Middle frontal gyrus (tissue), 1 donor: ENCODE measurements around the gene ZNF423.

Experiments
- DNase-seq: peaks from one replicate; pipeline ENCODE4 v3.0.0-alpha.2; 2015; ENCODE audit warnings: low spot score; ENCODE audit errors: extremely low spot score

Gene ZNF423

DNA sequence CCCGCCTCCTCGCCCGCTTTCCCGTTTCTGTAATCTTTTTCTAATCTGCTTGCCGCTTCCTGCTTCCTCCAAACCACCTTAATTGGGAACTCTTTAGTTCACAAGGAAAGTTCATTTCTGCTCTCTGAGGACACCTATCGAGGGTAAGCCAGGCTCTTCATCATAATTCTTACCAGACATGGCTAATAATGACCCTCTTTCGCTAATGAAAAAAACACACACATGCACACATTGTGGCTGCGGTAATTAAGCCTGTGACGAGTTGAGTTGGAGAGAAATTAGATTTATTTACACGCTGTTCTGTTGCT lies 100.6 kb downstream of the ZNF423 start:
- DNase-seq, result no peak

DNA sequence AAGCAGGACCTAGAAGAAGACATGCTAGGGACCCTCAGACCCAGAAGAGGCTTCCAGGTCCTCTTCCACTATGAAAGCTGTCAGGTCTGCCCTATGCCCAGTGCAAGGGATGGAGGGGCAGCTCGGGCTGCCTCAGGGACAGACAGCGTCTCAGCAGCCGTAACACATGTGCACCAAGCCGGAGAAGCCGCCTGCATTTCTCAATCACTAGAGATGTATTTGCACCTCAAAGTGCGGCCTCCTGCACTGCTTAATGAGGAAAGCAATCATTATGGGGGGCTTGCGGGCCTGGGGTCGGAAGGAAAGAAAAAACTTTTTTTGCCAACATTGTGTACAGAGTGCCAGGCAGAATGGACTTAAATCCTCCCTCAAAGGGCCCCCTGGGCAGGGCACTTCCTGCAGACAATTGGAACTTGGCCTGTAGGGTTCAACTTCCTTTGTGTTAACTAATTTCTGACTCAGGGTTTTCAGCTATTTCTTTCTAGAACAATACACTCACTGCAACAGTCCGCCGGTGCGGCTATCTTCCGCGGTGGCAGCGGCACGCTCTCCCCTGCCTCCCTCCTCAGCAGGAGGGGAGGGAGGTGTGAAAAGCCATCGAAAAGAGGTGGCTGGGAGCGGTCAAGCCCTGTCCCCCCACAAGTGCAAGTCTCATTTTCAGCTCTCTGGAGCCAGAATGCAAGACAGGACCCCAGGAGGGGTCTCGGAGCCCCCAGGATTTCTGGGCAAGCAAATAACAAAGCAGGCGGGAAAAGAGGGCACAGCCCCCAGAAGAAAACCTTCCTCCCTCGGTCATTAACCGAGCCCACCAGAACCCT lies 101.2 kb downstream of the ZNF423 start:
- no peak for DNase-seq

DNA sequence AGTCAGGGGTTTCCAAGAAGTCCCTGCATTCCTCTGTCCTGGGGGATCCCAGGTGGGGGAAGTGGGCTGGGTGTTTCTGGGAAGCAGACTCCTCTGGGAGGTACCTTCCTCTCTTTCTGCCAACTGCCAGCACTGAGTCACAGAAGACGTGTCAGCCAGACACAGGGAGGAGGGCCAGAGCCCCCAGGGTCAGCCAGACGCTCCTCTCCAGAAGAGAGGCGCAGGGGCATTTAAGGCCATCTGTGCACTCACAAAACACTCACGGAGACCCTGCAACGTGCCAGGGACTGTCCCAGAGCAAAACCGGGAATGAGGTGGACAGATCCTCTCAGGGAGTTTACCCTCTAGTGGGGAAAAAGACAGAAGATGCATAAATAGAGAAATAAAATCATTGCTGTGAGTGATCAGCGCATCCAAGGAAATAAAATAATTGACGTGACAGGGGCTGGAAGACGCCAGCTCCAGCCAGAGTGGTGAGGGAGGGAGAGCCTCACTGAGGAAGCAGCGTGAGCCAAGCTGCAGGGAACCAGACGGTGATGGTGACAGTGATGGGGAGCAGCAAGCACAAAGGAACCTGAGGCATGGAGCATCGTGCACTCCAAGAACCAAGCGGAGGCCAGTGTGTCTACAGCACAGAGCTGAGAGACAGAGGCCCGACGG lies 105.4 kb downstream of the ZNF423 start:
- DNase-seq, result no peak

DNA sequence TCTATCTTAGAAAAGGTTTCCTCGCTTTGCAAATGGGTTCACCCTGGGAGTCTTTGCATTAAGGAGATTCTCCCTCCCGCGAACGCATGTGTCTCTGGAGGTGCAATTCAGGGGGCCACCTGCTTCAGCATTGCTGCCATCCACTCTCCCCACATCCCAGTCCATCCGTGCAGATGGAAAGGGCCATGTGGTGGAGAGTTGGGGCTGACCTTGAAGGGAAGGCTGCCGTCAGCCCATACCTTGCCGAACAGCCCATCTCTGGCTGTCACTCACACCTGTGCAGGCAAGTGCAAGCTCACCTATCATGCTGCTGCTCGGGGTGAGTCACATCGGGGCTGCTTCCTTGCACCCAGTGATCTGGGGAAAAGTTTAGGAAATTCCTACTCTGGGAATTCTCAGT lies 106.1 kb downstream of the ZNF423 start:
- no peak for DNase-seq

DNA sequence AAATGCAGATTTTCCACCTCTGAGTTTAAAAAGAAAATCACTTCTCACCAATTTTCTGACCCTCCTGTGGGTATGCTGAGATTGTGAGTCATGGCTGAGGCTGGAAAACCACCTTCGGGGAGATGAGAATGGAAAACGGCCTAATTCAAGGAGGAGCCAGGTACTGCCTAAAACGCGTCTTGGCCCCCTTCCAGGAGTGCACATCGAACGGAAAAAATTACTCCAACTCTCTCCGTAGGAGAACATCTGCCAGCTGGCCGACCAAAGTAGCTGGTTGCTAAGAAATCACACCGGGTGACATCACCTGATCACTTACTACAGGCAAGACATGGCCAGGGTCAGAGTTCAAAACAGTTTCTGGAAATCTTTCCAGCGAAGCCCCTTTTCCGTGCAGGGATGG lies 107.6 kb downstream of the ZNF423 start:
- DNase-seq, result no peak

DNA sequence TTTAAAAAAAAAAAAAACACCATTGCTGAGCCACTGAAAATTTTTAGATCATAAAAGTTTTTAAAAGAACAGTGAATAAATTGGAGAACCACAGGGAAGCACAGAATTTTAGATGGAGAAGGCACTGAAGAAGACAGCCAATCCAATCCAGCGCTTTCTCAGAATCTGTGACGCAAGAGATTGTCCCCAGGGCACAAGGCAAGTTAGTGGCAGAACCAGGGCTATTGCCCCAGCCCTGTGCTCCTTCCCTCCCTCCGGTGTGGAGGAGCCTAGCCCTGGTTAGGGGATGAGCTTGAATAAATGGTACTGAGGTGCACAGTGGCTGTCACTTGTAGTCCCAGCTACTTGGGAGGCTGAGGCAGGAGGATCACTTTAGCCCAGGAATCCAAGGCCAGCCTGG lies 108.3 kb downstream of the ZNF423 start:
- DNase-seq, result no peak

DNA sequence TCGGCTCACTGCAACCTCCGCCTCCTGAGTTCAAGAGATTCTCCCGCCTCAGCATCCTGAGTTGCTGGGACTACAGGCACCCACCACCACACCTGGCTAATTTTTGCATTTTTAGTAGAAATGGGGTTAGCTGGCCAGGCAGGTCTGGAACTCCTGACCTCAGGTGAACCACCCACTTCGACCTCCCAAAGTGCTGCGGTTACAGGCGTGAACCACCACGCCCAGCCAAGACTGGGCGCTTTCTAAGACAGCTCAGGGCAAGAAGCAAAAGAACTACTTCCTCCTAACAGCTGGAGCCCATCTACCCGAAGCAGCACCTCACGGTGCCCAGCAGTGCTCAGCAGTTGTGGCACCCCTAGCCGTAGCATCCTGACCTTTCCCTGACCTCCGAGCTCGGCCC lies 109.4 kb downstream of the ZNF423 start:
- no peak for DNase-seq

DNA sequence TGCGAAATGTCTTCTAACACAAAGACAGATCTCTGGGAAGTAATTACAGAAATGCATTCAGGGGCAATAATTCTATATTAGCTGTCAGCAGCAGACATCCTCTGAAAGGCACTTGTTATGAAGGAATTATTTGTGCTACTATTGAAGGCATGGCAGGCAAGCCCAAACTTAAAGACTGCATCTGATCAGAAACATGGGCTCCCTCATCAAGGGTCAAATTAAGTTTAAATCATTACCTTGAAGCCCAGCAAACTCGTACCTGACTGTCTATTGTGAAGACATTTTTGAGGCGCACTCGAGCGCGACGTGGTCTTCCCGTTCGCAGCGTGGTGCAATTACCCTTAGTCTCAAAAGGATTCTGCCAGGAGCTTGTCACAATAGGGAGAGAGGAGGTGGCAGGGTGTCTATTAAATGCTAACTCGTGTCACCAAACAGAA lies 110.6 kb downstream of the ZNF423 start:
- DNase-seq, result no peak

DNA sequence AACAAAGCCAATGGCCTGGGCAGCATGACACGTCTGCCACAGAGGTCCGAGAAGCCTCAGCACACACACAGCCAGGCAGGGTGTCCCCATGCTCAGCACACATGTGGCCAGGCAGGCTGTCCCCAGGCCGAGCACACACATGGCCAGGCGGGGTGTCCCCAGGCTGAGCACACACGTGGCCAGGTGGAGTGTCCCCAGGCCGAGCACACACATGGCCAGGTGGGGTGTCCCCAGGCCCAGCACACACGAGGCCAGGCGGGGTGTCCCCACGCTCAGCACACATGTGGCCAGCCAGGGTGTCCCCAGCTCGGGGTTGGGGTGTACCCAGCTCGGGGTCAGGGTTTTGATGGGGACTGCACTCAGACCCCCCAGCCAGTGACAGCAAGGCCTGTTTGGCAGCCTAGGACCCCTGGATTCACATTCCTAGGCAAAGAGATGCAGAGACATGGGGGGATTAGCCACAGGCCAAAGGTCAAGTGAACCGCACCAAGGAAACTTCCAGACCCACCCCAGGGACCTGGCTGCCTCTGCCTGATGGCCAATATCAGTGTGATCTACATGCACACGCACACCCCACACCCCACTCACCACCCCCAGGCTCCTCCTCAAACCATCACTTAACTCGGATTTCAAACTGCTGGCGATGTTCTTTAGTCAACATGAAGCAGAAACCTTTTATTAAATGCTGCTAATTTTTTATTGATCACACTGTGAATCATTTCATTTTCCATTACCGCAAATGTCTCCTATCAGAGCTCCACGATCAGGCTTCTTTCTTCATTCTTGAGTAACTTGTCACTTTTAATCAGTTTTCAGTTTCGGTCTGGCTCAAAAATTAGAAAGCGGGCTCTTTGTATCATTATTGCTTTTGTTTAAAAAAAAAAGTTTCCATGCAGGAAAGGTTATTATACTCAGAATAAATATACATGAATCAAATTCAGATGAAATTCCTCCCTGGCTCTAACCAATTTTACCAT lies 111.4 kb downstream of the ZNF423 start:
- DNase-seq, result no peak

DNA sequence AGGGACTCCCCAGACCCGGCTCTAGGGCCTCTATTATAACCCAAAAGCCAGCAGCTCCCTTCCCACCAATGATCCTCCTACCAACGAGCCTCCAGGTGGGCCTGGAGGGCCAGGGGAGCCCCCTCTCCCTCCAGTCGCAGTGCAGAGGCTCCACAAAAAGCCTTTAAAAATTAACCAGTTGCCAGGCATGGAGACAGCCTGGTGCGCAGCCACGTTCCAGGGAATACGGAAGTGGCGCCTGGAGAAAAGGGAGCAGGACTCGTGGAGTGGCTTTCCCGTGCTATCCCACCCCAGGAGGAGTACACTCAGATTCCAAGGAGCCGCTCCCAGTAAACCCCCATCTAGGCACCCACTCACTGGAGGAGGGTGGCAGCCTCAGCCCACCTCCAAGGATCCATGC lies 112.3 kb downstream of the ZNF423 start:
- no peak for DNase-seq

DNA sequence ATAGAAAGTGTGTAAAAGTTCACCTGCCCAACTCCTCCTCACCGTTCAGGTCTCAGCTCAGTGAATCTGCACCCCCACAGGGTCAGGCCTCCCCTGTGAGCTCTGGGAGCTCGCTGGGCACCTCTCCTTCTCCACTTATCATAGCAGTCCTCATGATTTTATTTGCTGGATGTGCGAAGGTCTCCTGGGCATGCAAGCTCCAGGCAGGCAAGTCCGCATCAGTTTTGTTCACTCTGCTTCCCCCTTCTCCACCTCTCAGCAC lies 112.8 kb downstream of the ZNF423 start:
- DNase-seq, result no peak

DNA sequence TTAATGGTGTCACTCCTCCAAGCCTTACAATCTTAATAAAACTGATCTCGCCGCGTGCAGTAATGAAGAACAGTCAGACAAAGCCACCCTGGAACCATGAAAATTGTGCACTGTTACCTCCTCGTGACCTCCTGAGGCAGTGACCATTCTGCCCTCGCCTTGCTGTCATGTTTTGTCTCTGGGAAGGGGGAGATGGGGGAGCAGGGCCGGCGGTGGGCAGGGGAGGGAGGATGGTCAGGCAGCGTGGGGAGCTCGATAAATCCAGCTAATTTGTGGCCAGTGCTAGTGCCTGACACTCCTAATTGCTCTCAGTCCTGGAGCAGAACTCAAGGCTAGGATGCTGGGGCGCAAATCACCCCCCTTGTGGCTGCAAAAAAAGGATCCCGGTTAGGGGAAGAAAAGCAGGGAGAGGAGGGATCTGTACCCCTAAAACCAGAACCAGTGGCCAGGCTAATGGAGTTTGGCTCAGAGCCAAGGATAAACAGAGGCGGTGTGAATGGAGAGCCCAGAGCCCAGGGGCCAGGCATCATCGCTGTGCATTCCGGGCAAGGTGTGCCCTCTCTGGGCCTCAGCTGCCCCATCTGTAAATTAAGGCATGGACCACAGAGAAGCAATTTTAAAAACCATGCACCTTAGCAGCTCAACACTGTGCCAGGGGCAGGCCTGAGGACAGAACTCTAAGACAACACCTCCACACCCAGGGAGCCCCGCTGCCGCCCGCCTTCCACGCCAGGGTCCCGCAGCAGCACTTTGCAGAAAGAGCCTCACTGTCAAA lies 113.3 kb downstream of the ZNF423 start:
- DNase-seq, result no peak

DNA sequence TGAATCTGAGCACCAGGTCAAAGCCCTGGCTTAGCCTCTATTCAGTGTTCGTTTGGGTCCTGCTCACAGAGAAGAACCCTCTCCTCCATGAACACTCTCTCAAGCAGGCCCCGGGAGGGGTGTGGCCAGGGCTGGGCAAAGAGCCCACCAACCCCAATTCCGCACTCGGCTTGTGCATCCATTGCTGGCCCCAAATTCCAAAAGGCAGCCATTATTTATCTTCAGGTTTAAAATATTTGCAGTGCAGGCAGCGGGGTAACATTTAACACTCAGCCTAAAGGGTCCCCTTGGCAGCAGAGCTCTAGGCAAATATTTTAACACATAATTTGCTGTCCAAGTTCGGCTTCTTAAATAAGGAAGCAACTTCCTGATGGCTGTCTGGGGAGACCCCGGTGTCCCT lies 115.7 kb downstream of the ZNF423 start:
- no peak for DNase-seq

DNA sequence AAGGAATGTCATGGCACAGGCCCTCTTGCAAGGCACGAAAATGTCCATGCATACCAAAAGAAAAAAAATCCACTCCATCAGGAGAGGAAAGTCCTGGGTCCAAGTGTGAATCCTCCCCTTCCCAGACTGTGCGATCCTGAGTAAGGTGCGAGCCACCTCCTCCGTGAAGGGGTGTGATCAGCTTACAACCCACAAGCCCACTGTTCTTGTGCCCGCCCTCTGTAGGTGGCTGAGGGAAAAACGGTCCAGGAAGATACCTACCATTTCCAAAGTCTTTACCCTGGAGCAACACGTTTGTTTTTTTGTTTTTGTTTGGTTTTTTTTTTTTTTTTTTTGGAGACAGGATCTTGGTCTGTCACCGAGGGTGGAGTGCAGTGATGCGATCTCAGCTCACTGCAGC lies 116.5 kb downstream of the ZNF423 start:
- DNase-seq, result no peak

DNA sequence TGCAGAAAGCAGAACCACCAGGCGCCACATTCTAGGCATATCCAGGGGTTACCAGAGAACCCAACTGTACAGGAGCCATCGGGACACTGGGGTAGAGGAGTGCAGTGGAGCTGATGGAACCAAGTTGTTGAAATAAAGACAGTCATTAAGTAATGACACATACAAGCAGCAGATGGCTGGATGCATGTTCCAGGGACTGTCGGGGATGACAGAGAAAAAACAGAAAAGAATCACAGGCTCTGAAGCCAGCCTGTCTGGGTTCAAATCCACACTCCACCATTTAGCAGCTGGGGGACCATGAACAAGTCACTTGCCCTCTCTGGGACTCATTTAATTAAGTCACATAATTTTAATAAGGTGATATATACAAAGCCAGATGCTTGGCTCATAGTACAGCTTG lies 117.1 kb downstream of the ZNF423 start:
- DNase-seq, result no peak

DNA sequence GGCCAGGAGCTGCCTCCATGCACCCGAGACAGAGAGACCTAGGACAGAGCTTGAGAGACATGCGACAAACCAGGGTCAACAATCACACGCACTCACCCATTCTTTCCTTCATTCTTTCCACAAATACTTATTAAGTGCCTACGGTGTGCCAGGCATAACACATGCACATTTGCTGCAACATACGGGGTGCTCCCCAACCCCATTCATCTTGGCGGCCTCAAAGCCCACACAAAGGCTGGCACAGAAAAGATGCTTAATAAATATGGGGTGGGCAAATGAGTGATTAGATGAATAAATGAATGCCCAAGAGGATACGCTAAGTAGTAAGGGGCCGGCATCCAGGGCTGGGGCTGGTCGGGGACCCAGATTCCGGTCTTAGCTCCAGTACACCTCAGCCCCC lies 117.9 kb downstream of the ZNF423 start:
- DNase-seq, result no peak

DNA sequence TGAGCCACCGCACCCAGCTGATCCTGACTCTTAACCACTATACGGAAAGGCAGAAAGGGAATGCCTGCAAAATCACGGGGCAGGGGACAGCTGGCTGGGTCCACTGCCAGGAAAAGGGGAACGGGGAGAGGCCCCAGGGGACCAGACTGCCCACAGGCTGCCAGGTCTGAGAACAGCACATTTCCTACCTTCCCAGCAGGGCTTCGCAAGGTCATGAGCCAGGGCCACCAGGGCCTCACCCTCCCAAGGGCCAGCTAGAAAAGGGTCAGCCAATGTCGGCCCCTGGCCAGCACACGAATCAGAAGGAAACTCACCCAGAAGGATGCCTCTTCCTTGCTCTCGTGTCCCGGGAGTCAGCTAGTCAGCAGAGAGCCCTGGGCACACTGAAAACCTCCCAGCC lies 118.4 kb downstream of the ZNF423 start:
- DNase-seq, result no peak

DNA sequence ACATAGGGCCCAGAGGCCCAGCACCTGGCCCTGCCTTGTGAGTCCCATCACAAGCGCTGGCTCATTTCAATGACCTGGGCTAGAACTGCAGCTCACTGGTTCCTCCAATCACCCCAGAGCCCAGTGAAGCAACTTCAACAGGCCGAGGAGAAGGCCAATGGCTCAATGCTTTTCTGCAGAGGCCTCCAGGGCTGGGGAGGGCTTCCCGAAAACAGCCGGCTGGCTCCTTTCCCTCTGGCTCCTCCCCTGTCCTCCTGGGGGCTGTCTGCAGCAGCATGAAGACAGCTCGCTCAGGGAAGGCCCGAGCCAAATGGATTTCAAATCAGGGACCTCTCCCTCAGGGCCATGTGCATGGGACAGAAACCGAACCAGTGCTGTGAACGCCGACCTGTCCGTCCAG lies 121.6 kb downstream of the ZNF423 start:
- no peak for DNase-seq

DNA sequence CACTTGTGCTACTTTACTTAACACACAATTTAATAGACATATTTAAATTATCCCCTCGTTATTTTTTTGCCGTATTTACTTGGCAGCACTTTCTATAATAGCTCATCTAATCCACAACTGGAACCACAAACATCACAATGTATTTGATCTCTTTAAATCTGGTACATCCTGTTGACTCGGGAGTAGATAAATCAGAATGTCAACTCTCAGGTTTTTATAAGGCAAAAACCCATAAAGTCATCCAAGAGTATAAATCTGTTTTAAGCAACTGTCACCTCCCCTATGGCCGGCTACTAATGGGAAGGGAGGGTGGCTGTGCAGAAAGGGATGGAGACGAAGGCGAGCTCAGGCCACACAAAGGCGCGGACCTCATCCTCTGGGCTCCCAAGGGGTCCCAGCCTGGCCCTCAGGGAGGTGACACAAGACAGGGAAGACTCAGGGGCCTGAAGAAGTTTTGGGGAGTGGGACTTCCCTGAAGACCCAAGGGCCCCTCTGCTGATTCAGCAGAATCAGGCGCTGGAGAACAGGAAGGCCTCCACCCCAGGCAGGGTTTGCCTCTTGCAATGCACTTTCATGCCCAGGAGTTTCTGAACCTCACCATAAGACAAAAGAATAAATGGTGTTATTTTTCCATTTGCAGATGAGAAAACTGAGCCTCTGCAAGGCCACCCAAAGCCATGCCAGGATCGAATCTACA lies 122.5 kb downstream of the ZNF423 start:
- DNase-seq, result no peak

DNA sequence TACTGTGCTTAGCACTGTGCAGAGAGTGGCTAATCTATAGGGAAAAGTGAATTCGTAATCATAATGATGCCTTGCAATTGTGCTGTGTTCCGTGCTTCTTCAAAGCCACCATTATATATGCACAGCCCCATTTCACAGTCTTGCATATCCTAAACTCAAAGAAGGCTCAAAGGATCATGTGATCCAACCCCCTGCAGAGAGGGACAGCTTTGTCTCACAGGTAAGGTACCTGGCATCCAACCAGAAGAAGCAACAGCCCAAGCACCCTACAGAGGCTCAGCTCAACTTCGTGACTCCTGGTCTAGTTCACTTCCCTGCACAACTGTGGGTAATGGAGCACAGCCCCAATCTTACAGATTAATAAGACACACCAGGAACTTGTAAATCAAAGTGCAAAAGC lies 124.0 kb downstream of the ZNF423 start:
- no peak for DNase-seq

DNA sequence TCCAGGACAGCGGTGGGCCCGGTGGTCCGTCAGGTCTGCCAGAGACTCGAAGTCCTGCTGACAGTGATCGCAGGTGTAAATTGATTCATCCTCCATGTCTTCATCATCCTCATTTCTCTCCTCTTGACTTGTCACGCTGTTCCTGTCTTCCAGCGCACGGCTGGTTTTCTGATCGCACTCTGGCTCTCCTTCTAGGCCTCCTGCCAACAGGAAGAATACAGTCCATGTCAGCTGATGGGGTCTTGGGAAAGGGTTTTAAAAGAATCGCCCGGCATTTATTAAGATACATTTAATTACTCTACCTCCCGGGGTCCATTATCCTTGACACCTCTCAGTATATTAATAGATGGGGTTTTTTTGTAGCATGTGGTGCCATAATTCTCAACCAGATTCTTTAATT lies 125.1 kb downstream of the ZNF423 start:
- no peak for DNase-seq
